A673 (cell line): ENCODE data around the gene TIMD4. TPM values are rescaled to one million over a fixed set of nuclear protein-coding genes. Genes with fewer than 3 reads are reported as not detected.

Experiments used
- BruUV-seq: library from RNA; stranded (reverse); fragments of 400-500 nt; replicated peaks from 2 replicates; lab custom pipeline; 2021; lab: Mats Ljungman, UMichigan
- CTCF ChIA-PET: fragments of 300-600 bp; sonication (Branson Sonifier 250); formaldehyde crosslinking; loops from one replicate; lab custom pipeline; 2022; ENCODE audit warnings: antibody characterized with exemption; lab: Charles Lee
- POLR2A ChIA-PET: fragments of 300-600 bp; sonication (Branson Sonifier 250); formaldehyde crosslinking; loops from one replicate; lab custom pipeline; 2022; ENCODE audit warnings: antibody characterized with exemption; ENCODE audit not compliant: low non-redundant PET; lab: Charles Lee
- DNase-seq: peaks from one replicate; pipeline ENCODE4 v3.0.0-alpha.2; 2015; ENCODE audit warnings: low spot score
- H3K27ac ChIP-seq: fragments of 200-600 bp; sonication (generic); 2 replicates; pipeline ENCODE4 v1.5.1; 2016; ENCODE audit warnings: mixed run types, low read depth, mild to moderate bottlenecking, mixed read lengths, antibody characterized with exemption, low read length; ENCODE audit not compliant: poor library complexity, severe bottlenecking
- H3K27me3 ChIP-seq: fragments of 200-600 bp; sonication (generic); replicated peaks from 2 replicates; pipeline ENCODE4 v1.6.1; 2017; ENCODE audit warnings: mixed run types, low read depth, mild to moderate bottlenecking, mixed read lengths, antibody characterized with exemption, low read length; ENCODE audit not compliant: insufficient read depth, poor library complexity
- H3K36me3 ChIP-seq: fragments of 200-600 bp; sonication (generic); 2 replicates; pipeline ENCODE4 v1.6.1; 2016; ENCODE audit warnings: mixed run types, mild to moderate bottlenecking, mixed read lengths, antibody characterized with exemption, low read length; ENCODE audit not compliant: insufficient read depth, poor library complexity, severe bottlenecking
- H3K4me1 ChIP-seq: fragments of 200-600 bp; sonication (generic); 2 replicates; pipeline ENCODE4 v1.6.1; 2017; ENCODE audit warnings: mixed run types, mild to moderate bottlenecking, mixed read lengths, antibody characterized with exemption, low read length; ENCODE audit not compliant: insufficient read depth, poor library complexity, severe bottlenecking
- H3K4me3 ChIP-seq: fragments of 200-600 bp; sonication (generic); 2 replicates; pipeline ENCODE4 v1.5.1; 2016; ENCODE audit warnings: low read depth, mixed run types, mild to moderate bottlenecking, mixed read lengths, low read length; ENCODE audit not compliant: poor library complexity, severe bottlenecking
- H3K9me3 ChIP-seq: fragments of 200-600 bp; sonication (generic); 2 replicates; pipeline ENCODE4 v1.6.1; 2016; ENCODE audit warnings: mixed run types, low read depth, mild to moderate bottlenecking, mixed read lengths, antibody characterized with exemption, low read length; ENCODE audit not compliant: poor library complexity, severe bottlenecking
- EZH2 ChIP-seq: fragments of 200-600 bp; sonication (generic); IDR thresholded peaks from 2 replicates; pipeline ENCODE4 v1.6.1; 2017; ENCODE audit warnings: borderline replicate concordance, low read depth, mild to moderate bottlenecking, mixed read lengths, antibody characterized with exemption, low read length; ENCODE audit not compliant: poor library complexity, severe bottlenecking
- intact Hi-C: fragments of 100-400 bp; cut with micrococcal nuclease; formaldehyde crosslinking; loops from one replicate; pipeline ENCODE4 v1.10.0; 2022; ENCODE audit not compliant: unreplicated experiment
- total RNA-seq: library from RNA; stranded (reverse); gene quantifications from 2 replicates; pipeline ENCODE4 v1.2.3, GENCODE V29; 2021
- TF ChIP-seq, protein P1 (sequence below): fragments of 300-800, 200-600 bp; sonication (generic); conservative IDR thresholded peaks from 2 replicates; pipeline ENCODE4 v1.5.1; 2017; ENCODE audit warnings: low read depth, mild to moderate bottlenecking, antibody characterized with exemption, low read length, moderate library complexity, mixed read lengths

TIMD4 gene
- total RNA-seq, 1 experiment from 2014 or later = not detected

DNA sequence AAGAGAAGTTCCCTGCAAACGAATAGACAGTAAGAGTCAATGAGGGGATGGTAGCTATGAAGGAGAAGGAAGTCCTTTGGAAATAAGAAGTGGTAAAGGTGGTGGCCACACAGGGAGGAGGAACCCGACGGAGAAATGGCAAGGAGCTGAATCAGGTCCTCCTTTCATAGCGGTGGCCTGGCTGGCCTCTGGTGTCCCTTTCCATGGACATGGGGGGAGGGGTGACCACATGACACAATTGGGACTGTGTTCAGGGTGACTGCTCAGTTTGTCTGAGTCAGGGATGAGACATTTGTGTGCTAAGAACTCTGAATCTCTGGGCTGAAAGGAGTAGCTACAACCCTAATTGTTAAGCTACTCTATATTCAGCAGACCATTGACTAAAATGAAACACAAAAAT lies 28.7 kb upstream of the TIMD4 start:
- Histone ChIP-seq H3K27me3 (no peaks in the 10 kb centered on the region), H3K4me3 (no peak overlapping the region), H3K27ac (no peak overlapping the region), H3K9me3 (no peaks in the 10 kb centered on the region), H3K4me1 (no peaks in the 10 kb centered on the region), H3K36me3 (no peaks in the 10 kb centered on the region)
- ChIA-PET POLR2A (no interaction called here), CTCF (no interaction called here)
- no TSS peak for BruUV-seq
- intact Hi-C loops = no loop called here
- no peak for DNase-seq
- TF ChIP-seq, protein P1, sequence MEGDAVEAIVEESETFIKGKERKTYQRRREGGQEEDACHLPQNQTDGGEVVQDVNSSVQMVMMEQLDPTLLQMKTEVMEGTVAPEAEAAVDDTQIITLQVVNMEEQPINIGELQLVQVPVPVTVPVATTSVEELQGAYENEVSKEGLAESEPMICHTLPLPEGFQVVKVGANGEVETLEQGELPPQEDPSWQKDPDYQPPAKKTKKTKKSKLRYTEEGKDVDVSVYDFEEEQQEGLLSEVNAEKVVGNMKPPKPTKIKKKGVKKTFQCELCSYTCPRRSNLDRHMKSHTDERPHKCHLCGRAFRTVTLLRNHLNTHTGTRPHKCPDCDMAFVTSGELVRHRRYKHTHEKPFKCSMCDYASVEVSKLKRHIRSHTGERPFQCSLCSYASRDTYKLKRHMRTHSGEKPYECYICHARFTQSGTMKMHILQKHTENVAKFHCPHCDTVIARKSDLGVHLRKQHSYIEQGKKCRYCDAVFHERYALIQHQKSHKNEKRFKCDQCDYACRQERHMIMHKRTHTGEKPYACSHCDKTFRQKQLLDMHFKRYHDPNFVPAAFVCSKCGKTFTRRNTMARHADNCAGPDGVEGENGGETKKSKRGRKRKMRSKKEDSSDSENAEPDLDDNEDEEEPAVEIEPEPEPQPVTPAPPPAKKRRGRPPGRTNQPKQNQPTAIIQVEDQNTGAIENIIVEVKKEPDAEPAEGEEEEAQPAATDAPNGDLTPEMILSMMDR = no peak
- TF ChIP-seq EZH2 = no peak

DNA sequence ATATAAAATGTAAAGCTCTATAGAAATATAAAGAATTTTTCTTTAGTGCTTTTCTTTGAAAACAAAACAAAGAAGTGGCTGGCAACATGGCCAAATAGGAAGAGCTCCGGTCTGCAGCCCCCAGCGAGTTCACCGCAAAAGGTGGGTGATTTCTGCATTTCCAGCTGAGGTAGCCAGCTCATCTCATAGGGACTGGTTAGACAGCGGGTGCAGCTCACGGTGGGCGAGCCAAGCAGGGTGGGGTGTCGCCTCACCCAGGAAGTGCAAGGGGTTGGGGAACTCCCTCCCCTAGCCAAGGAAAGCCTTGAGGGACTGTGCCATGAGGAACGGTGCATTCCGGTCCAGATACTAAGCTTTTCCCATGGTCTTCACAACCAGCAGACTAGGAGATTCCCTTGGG lies 21.0 kb upstream of the TIMD4 start:
- POLR2A ChIA-PET = no interaction called here
- TF ChIP-seq, protein P1 = no peak

DNA sequence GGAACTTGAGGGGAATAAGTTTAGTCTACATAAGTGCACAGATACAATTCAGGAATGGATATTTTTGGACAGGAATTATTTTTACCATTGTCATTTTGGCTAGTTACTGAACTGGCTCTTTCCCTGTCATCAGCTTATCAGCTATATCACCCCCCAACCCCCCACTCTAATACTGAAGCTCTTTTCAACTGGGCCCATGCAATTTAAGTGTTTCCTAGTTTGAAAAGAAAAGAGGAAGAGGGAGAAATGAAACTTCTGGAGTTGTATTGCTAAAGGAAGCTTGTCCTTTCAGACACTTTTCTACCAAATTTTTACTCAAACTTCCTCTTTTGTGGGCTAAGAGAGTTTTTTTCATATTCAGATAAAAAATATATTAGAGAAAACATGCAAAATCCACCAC lies 18.5 kb upstream of the TIMD4 start:
- intact Hi-C loops = no loop called here
- no peaks in the 10 kb centered on the region for H3K36me3 ChIP-seq
- H3K27ac ChIP-seq = no peak overlapping the region
- H3K9me3 ChIP-seq = no peaks in the 10 kb centered on the region
- no peaks in the 10 kb centered on the region for H3K4me1 ChIP-seq
- POLR2A ChIA-PET = no interaction called here
- BruUV-seq = no TSS peak
- H3K4me3 ChIP-seq = no peak overlapping the region
- CTCF ChIA-PET = no interaction called here
- no peak for TF ChIP-seq EZH2
- TF ChIP-seq, protein P1 = no peak
- DNase-seq = no peak
- no peaks in the 10 kb centered on the region for H3K27me3 ChIP-seq

More for the DNA sequence above, 21.0 kb upstream of the TIMD4 start:
- Histone ChIP-seq H3K27me3 (no peaks in the 10 kb centered on the region), H3K27ac (no peak overlapping the region), H3K36me3 (no peaks in the 10 kb centered on the region), H3K9me3 (no peaks in the 10 kb centered on the region), H3K4me3 (no peak overlapping the region), H3K4me1 (no peaks in the 10 kb centered on the region)
- CTCF ChIA-PET = no interaction called here
- no peak for DNase-seq
- intact Hi-C loops = no loop called here
- no TSS peak for BruUV-seq
